GM18520 (cell line): ENCODE measurements around the gene ALDH1A1.

Experiments
- ATAC-seq: cut with Tn5 transposase; IDR thresholded peaks from one replicate; pipeline ENCODE4 v1.9.1; 2021; ENCODE audit not compliant: unreplicated experiment

The ALDH1A1 gene

DNA sequence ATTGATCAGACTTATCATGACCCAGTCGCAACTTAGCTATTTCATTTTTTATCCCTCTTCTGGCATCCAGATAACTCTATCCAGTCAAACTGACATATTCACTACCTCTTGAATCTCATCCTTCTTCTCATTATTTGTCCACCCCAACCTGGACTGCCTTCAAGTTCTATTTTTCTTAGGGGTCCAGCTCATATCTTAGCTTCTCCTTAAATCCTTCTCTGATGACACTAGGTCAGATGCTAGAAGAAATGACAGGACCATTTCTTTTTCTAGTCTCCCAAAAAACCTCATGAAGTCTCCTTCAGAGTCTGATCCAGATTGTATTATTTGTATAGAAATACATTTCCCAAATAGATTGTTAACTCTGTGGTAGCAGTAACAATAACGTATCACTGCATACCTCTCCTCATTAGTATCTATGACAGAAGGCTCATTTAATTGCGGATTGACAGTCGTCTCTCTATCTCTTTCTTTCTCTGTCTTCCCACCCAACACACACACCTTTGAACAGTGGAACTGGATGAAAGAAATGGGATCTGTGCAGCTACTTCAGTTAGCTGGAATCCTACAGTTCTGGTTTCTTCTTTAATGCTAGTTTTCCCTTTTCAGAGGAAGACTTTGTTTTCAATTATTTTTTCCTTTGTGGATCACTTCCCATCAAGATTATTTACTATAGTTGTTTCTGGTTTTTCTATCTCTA, 33.5 kb downstream of the ALDH1A1 start:
- ATAC-seq = no peak

GRCh38 chr9:72917892-72918509, 34.9 kb downstream of the ALDH1A1 start:
- no peak for ATAC-seq

DNA sequence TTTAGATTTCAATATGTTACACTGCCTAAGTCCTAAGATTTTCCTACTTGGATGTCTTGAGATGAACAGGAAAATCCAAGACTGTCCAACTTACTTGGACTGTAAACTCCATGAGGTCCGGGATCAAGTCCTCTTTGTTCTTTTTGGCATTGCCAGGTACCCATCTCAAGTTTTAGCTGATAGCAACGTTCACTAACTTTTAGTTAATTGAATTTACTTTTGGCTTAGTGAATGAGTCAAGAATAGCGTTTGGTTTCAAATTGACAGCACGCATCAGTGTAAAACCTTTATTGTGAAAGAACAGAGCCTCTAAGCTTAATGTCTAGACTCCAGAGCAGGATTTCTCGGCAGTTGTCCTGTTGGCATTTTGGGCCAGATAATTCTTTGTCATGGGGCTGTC, 37.2 kb downstream of the ALDH1A1 start:
- ATAC-seq = no peak

DNA sequence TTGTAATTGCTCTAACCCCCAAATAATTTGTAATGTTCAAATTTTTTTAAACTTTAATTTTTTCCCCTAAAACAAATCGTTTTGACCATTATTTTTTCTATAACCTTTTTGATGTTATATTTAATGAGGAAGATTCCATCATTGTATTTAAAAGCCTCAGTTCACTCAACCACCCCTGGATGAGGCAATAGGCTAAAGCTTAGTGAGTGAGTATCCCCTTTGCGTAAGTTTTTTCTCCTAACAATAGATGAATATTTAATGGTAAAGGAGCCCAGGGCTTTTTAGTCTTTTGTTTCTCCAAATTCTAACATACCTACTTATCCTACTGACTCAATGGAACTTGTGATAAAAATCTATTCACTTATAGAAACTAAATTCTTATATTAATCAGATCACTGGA, 38.1 kb downstream of the ALDH1A1 start:
- no peak for ATAC-seq

- ATAC-seq = no peak
Measured at GRCh38 chr9:72913382-72914009, 39.4 kb downstream of the ALDH1A1 start.

DNA sequence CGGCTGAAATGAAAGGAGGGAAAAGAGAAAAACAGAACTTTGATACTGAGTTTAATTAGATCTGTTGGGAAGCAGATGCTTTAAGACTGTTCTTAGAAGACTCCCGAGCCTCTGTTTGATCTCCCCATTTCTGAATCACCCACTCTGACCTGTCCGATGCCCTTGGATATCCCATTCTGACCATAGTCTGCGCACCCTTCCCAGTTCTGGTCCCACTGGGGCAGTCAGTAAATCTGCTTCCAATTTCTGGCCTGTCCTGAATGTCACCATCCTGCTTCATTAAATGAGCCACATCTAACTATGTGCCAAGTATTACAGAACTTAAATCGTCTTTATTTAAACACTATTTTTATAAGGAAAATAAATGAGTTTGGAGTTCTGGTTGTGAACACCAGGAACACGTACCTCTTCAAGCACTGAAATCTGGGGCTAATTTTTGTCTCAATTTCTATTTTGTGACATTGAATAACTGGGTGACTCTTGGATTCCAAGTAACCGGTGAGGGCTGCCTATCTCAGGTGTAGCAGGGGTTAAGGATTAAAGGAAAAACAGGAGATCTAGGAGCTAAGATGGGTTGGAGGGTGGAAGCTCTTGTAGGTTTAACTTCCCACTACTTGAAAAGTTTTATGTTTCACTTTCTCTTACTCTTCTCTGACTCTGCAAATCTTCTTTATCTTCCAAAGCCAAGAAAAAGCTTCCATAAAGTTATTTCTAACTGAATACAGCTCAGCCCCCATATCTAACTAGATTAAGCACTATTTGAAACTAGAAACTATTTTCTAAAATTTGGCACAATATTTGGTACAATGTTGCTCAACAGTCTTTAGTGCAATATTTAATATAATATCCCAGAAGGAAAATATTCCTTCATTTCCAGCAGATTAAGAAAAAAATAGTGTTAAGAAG, 40.1 kb downstream of the ALDH1A1 start:
- ATAC-seq = no peak

- ATAC-seq = no peak
Measured at GRCh38 chr9:72911816-72912215, 41.0 kb downstream of the ALDH1A1 start.

- no peak for ATAC-seq
Measured at GRCh38 chr9:72911247-72911775, 41.5 kb downstream of the ALDH1A1 start.

DNA sequence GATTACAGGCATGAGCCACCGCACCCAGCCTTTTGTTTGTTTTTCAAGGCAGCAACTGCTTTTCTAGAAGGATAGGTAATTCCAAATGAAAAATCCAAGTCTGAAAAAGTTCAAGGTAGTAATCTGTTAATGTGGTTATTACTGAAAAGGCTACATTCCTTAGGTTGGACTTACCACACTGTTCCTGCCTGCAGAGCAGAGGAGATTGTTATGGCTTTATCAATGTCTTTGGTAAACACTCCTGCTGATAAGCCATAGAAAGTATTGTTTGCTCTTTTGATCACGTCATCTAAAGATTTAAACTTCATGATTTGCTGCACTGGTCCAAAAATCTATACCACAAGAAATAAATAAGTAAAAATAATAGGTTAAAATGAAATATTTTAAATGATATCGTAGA, 43.4 kb downstream of the ALDH1A1 start:
- ATAC-seq = no peak

- no peak for ATAC-seq
Measured at GRCh38 chr9:72907421-72907820, 45.4 kb downstream of the ALDH1A1 start.

- ATAC-seq = no peak
Measured at GRCh38 chr9:72906810-72907209, 46.0 kb downstream of the ALDH1A1 start.

GRCh38 chr9:72905514-72906480, 47.1 kb downstream of the ALDH1A1 start:
- no peak for ATAC-seq

DNA sequence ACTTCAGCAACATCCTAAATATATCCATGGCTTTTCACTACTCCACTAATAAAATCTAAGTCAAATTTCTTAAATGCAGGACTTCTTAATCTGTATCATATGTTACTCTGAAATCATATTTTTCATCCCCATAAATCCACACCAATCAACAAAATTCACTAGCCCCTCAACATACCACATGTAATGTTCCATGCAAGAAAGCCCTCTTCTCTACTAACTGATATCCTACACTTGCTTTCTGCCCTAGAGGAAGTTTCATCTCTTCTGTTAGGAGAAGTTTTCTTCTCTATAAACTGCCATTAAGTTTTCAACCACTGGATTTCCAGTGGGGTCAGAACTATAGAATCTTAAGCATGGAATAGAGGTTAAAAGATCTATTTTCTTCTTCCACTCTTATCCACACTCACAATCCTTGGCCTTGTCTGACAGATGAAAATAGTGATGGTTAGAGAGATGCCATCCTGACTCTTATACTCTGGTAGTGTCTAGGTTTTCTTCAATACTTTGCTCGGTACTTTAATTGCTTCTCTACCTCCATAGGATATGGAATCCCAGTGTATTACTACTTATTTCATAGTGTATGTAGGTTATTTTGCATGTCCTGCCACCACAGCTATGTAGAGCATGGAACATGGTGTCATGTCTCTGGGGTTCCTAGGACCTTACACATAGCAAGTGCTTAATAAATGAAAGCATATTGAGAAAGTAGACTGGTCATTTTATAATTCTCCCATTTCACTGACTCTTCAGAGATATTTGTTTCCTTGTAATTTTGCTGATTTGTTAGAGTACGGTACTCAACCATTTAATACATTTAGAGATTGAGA, 48.4 kb downstream of the ALDH1A1 start:
- no peak for ATAC-seq

GRCh38 chr9:72903103-72903502, 49.8 kb downstream of the ALDH1A1 start:
- ATAC-seq = no peak

DNA sequence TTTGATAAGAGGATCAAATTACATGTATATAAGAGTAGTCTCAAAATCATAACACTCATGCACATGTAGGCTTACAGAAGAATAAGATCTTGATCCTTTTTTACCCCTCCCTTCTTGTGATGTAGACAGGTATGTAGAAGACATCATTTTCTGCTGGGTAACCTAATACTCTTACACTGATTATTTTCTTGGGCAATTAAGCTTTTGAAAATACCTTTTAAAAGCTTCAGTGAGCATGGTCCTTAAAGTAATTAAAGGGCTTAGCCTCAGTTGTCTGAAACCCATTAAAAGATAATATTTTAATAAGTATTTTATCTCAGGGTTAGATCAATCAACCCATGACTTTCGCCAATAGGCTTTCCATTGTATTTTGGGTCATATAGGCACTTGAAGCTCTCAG, 50.6 kb downstream of the ALDH1A1 start:
- ATAC-seq = no peak

- ATAC-seq = no peak
Measured at GRCh38 chr9:72899734-72900477, 52.9 kb downstream of the ALDH1A1 start.

GRCh38 chr9:72898784-72899733, 53.8 kb downstream of the ALDH1A1 start:
- ATAC-seq = no peak
